ENCODE measurements around the gene RAB3IL1.

RAB3IL1 gene

GRCh38 chr11:61862714-61863547, 54.4 kb downstream of the RAB3IL1 start:
- FAIRE-seq, result no peak
- no peak for TF ChIP-seq POLR2A (IDR thresholded peaks at IDR 0.05; ENCODE audit: low read depth, low read length)
- DNase-seq (ENCODE audit: insufficient read length, low spot score), result no peak

- TF ChIP-seq POLR2A (IDR thresholded peaks at IDR 0.05; ENCODE audit: low read depth, low read length), result no peak
- FAIRE-seq (no peak), DNase-seq (ENCODE audit: insufficient read length, low spot score) (no peak)
These were observed 55.7 kb downstream of the RAB3IL1 start for GRCh38 chr11:61861634-61862033.

- no peak for FAIRE-seq
- DNase-seq (ENCODE audit: insufficient read length, low spot score), result peak; percentile 63
- no peak for TF ChIP-seq POLR2A (IDR thresholded peaks at IDR 0.05; ENCODE audit: low read depth, low read length)
These were observed 57.1 kb downstream of the RAB3IL1 start for GRCh38 chr11:61860054-61860903.

GRCh38 chr11:61855939-61856680, 61.3 kb downstream of the RAB3IL1 start:
- FAIRE-seq (no peak), DNase-seq (ENCODE audit: insufficient read length, low spot score) (no peak)
- no peak for TF ChIP-seq POLR2A (IDR thresholded peaks at IDR 0.05; ENCODE audit: low read depth, low read length)

GRCh38 chr11:61854966-61855714, 62.2 kb downstream of the RAB3IL1 start:
- no peak for FAIRE-seq
- no peak for TF ChIP-seq POLR2A (IDR thresholded peaks at IDR 0.05; ENCODE audit: low read depth, low read length)
- DNase-seq (ENCODE audit: insufficient read length, low spot score), result no peak

- DNase-seq (ENCODE audit: insufficient read length, low spot score) (no peak), FAIRE-seq (no peak)
- TF ChIP-seq POLR2A (IDR thresholded peaks at IDR 0.05; ENCODE audit: low read depth, low read length), result no peak
These were observed 63.0 kb downstream of the RAB3IL1 start for GRCh38 chr11:61854206-61854895.

GRCh38 chr11:61853698-61854169, 63.6 kb downstream of the RAB3IL1 start:
- DNase-seq (ENCODE audit: insufficient read length, low spot score), result no peak
- no peak for TF ChIP-seq POLR2A (IDR thresholded peaks at IDR 0.05; ENCODE audit: low read depth, low read length)
- no peak for FAIRE-seq

GRCh38 chr11:61851900-61852295, 65.5 kb downstream of the RAB3IL1 start:
- TF ChIP-seq POLR2A (IDR thresholded peaks at IDR 0.05; ENCODE audit: low read depth, low read length), result no peak
- DNase-seq (ENCODE audit: insufficient read length, low spot score) (no peak), FAIRE-seq (no peak)

- TF ChIP-seq POLR2A (IDR thresholded peaks at IDR 0.05; ENCODE audit: low read depth, low read length), result no peak
- FAIRE-seq (no peak), DNase-seq (ENCODE audit: insufficient read length, low spot score) (no peak)
These were observed 66.1 kb downstream of the RAB3IL1 start for GRCh38 chr11:61851113-61851899.

GRCh38 chr11:61850687-61851086, 66.7 kb downstream of the RAB3IL1 start:
- TF ChIP-seq POLR2A (IDR thresholded peaks at IDR 0.05; ENCODE audit: low read depth, low read length), result no peak
- FAIRE-seq (no peak), DNase-seq (ENCODE audit: insufficient read length, low spot score) (no peak)

- no peak for TF ChIP-seq POLR2A (IDR thresholded peaks at IDR 0.05; ENCODE audit: low read depth, low read length)
- FAIRE-seq, result no peak
- no peak for DNase-seq (ENCODE audit: insufficient read length, low spot score)
These were observed 68.7 kb downstream of the RAB3IL1 start for GRCh38 chr11:61848631-61849030.
